Trophoblast cell (in vitro differentiated cells and primary cell): Measurements from ENCODE around the gene ZNF526.

ENCODE experiments used
- DNase-seq, 2 donors: peaks; one replicate each; pipeline ENCODE4 v3.0.0-alpha.2; 2016
- H2AFZ ChIP-seq: 2 replicates; pipeline ENCODE4 v1.6.1; 2013; ENCODE audit warnings: low read length, moderate library complexity, mild to moderate bottlenecking; ENCODE audit not compliant: insufficient read depth, poor library complexity
- H2AK5ac ChIP-seq: 2 replicates; pipeline ENCODE4 v1.6.1; 2013; ENCODE audit warnings: mild to moderate bottlenecking, low read length
- H2BK120ac ChIP-seq: 2 replicates; pipeline ENCODE4 v1.6.1; 2013; ENCODE audit warnings: low read length, mild to moderate bottlenecking, moderate library complexity; ENCODE audit not compliant: insufficient read depth, poor library complexity
- H2BK12ac ChIP-seq: 2 replicates; pipeline ENCODE4 v1.6.1; 2013; ENCODE audit warnings: mild to moderate bottlenecking, low read length, moderate library complexity
- H2BK5ac ChIP-seq: 2 replicates; pipeline ENCODE4 v1.6.1; 2013; ENCODE audit warnings: low read length, low read depth, moderate library complexity, mild to moderate bottlenecking; ENCODE audit not compliant: poor library complexity
- H3K14ac ChIP-seq: 2 replicates; pipeline ENCODE4 v1.6.1; 2013; ENCODE audit warnings: mild to moderate bottlenecking, low read length
- H3K18ac ChIP-seq: 2 replicates; pipeline ENCODE4 v1.6.1; 2013; ENCODE audit warnings: mild to moderate bottlenecking, low read length
- H3K23ac ChIP-seq: 2 replicates; pipeline ENCODE4 v1.6.1; 2013; ENCODE audit warnings: low read length
- H3K27ac ChIP-seq: 2 replicates; pipeline ENCODE4 v1.5.1; 2013; ENCODE audit warnings: low read depth, mild to moderate bottlenecking, inconsistent platforms, low read length, moderate library complexity
- H3K27me3 ChIP-seq: 2 replicates; pipeline ENCODE4 v1.6.1; 2013; ENCODE audit warnings: inconsistent platforms, mild to moderate bottlenecking, low read length, moderate library complexity; ENCODE audit not compliant: insufficient read depth
- H3K36me3 ChIP-seq, 2 experiments: 1 replicate in 1 of 2; 2 replicates in 1 of 2; pipeline ENCODE4 v1.6.1; 2013; ENCODE audit warnings: low read length in 2 of 2, mild to moderate bottlenecking in 2 of 2, moderate library complexity in 1 of 2; ENCODE audit not compliant: insufficient read depth in 2 of 2, control insufficient read depth in 1 of 2
- H3K4ac ChIP-seq: 2 replicates; pipeline ENCODE4 v1.6.1; 2013; ENCODE audit warnings: low read depth, mild to moderate bottlenecking, low read length, moderate library complexity
- H3K4me1 ChIP-seq, 2 experiments: 1 replicate in 1 of 2; 2 replicates in 1 of 2; pipeline ENCODE4 v1.6.1; 2013; ENCODE audit warnings: low read length in 2 of 2, mild to moderate bottlenecking in 2 of 2, moderate library complexity in 1 of 2; ENCODE audit not compliant: insufficient read depth in 2 of 2, control insufficient read depth in 1 of 2
- H3K4me2 ChIP-seq: 2 replicates; pipeline ENCODE4 v1.6.1; 2013; ENCODE audit warnings: inconsistent platforms, mild to moderate bottlenecking, low read length, moderate library complexity
- H3K4me3 ChIP-seq: 2 replicates; pipeline ENCODE4 v1.5.1; 2013; ENCODE audit warnings: mild to moderate bottlenecking, low read depth, low read length, inconsistent platforms
- H3K79me1 ChIP-seq: one replicate; pipeline ENCODE4 v1.6.1; 2013; ENCODE audit warnings: low read length
- H3K79me2 ChIP-seq: 2 replicates; pipeline ENCODE4 v1.6.1; 2013; ENCODE audit warnings: low read length, mild to moderate bottlenecking; ENCODE audit not compliant: control insufficient read depth, insufficient read depth, poor library complexity
- H3K9ac ChIP-seq: 2 replicates; pipeline ENCODE4 v1.6.1; 2013; ENCODE audit warnings: mild to moderate bottlenecking, low read length
- H3K9me3 ChIP-seq: 2 replicates; pipeline ENCODE4 v1.6.1; 2013; ENCODE audit warnings: low read depth, mild to moderate bottlenecking, control low read depth, inconsistent platforms, low read length; ENCODE audit not compliant: insufficient read depth
- H4K12ac ChIP-seq: 2 replicates; pipeline ENCODE4 v1.6.1; 2013; ENCODE audit warnings: low read depth, mild to moderate bottlenecking, low read length, moderate library complexity
- H4K8ac ChIP-seq: 2 replicates; pipeline ENCODE4 v1.6.1; 2013; ENCODE audit warnings: low read depth, mild to moderate bottlenecking, low read length, moderate library complexity
- H4K91ac ChIP-seq: one replicate; pipeline ENCODE4 v1.6.1; 2013; ENCODE audit warnings: low read depth, mild to moderate bottlenecking, low read length, moderate library complexity
- WGBS: extraction: QIAGEN DNeasy Blood & Tissue Kit; methylation state at CpG from one replicate; pipeline ENCODE4 v1.1.7; 2013; ENCODE audit warnings: missing lambda C conversion rate; ENCODE audit not compliant: insufficient read length, insufficient coverage; ENCODE audit errors: extremely low coverage; 5-methylcytosine and 5-hydroxymethylcytosine counted together

Gene ZNF526

GRCh38 chr19:42247640-42248199 is 27.6 kb downstream of the ZNF526 start:
- Histone ChIP-seq H2BK5ac (no peak overlapping the region), H3K23ac (no peak overlapping the region), H3K18ac (no peak overlapping the region), H3K9ac (no peak overlapping the region), H3K9me3 (no peaks in the 10 kb centered on the region), H3K27ac (no peak overlapping the region), H3K27me3 (no peaks in the 10 kb centered on the region), H3K36me3 (peaks cover 37 to 38% of the 10 kb centered on the region in 2 experiments), H2AK5ac (no peak overlapping the region), H3K4me2 (no peak overlapping the region), H4K8ac (no peak overlapping the region), H3K79me2 (peaks cover 11% of the 10 kb centered on the region), H2AFZ (no peak overlapping the region), H2BK12ac (no peak overlapping the region), H3K14ac (no peak overlapping the region), H2BK120ac (no peak overlapping the region), H3K4ac (no peak overlapping the region), H4K12ac (no peak overlapping the region), H3K79me1 (peaks cover 13% of the 10 kb centered on the region), H3K4me3 (no peak overlapping the region), H4K91ac (no peak overlapping the region), H3K4me1 (peaks cover 25 to 28% of the 10 kb centered on the region in 2 experiments)
- DNase-seq, result no peak
- no CpG with 5 or more reads among the region's 6 CpGs for WGBS

GRCh38 chr19:42248270-42249148 is 28.4 kb downstream of the ZNF526 start:
- no peak overlapping the region for H3K4me3 ChIP-seq
- no peak overlapping the region for H2BK5ac ChIP-seq

GRCh38 chr19:42249149-42249750 is 29.1 kb downstream of the ZNF526 start:
- no peak overlapping the region for H2BK5ac ChIP-seq
- H3K79me2 ChIP-seq, result peaks cover 22% of the 10 kb centered on the region
- H3K27me3 ChIP-seq, result no peaks in the 10 kb centered on the region
- no peak overlapping the region for H4K91ac ChIP-seq
- no peaks in the 10 kb centered on the region for H3K9me3 ChIP-seq
- H2AK5ac ChIP-seq, result no peak overlapping the region
- no peak overlapping the region for H2BK12ac ChIP-seq
- H3K23ac ChIP-seq, result no peak overlapping the region
- no peak overlapping the region for H3K4me2 ChIP-seq
- DNase-seq, result no peak
- no peak overlapping the region for H3K14ac ChIP-seq
- H3K36me3 ChIP-seq, result peaks cover 37 to 41% of the 10 kb centered on the region in 2 experiments
- H3K4me1 ChIP-seq, result peaks cover 19 to 24% of the 10 kb centered on the region in 2 experiments
- H4K12ac ChIP-seq, result no peak overlapping the region
- H3K4ac ChIP-seq, result no peak overlapping the region
- H2AFZ ChIP-seq, result no peak overlapping the region
- WGBS, result no CpG with 5 or more reads among the region's 36 CpGs
- no peak overlapping the region for H3K9ac ChIP-seq
- H3K79me1 ChIP-seq, result peaks cover 20% of the 10 kb centered on the region
- no peak overlapping the region for H2BK120ac ChIP-seq
- H4K8ac ChIP-seq, result no peak overlapping the region
- H3K18ac ChIP-seq, result peak overlapping the region; percentile 38
- no peak overlapping the region for H3K27ac ChIP-seq
- no peak overlapping the region for H3K4me3 ChIP-seq

More at GRCh38 chr19:42248270-42249148, 28.4 kb downstream of the ZNF526 start:
- H3K4me2 ChIP-seq, result no peak overlapping the region
- no peaks in the 10 kb centered on the region for H3K9me3 ChIP-seq
- no peak overlapping the region for H3K27ac ChIP-seq
- H2BK12ac ChIP-seq, result no peak overlapping the region
- no peak overlapping the region for H3K14ac ChIP-seq
- peaks cover 27 to 30% of the 10 kb centered on the region in 2 experiments for H3K4me1 ChIP-seq
- no peak overlapping the region for H2AK5ac ChIP-seq
- peak overlapping the region; percentile 38 for H3K18ac ChIP-seq
- no peak overlapping the region for H2AFZ ChIP-seq
- H3K27me3 ChIP-seq, result no peaks in the 10 kb centered on the region
- peaks cover 37 to 41% of the 10 kb centered on the region in 2 experiments for H3K36me3 ChIP-seq
- no peak for DNase-seq
- no peak overlapping the region for H3K23ac ChIP-seq
- H2BK120ac ChIP-seq, result no peak overlapping the region
- no peak overlapping the region for H4K12ac ChIP-seq
- WGBS, result no CpG with 5 or more reads among the region's 41 CpGs
- peaks cover 18% of the 10 kb centered on the region for H3K79me1 ChIP-seq
- H3K9ac ChIP-seq, result no peak overlapping the region
- H3K4ac ChIP-seq, result no peak overlapping the region
- peaks cover 19% of the 10 kb centered on the region for H3K79me2 ChIP-seq
- H4K91ac ChIP-seq, result no peak overlapping the region
- H4K8ac ChIP-seq, result no peak overlapping the region

GRCh38 chr19:42249769-42250168 is 29.7 kb downstream of the ZNF526 start:
- WGBS, result no CpG with 5 or more reads among the region's 6 CpGs
- H3K4me2 ChIP-seq, result no peak overlapping the region

More at GRCh38 chr19:42249769-42250168, 29.7 kb downstream of the ZNF526 start:
- peaks cover 27% of the 10 kb centered on the region for H3K79me2 ChIP-seq
- H3K9ac ChIP-seq, result no peak overlapping the region
- H3K18ac ChIP-seq, result no peak overlapping the region
- H3K36me3 ChIP-seq, result peaks cover 37 to 41% of the 10 kb centered on the region in 2 experiments
- peaks cover 22% of the 10 kb centered on the region for H3K79me1 ChIP-seq
- peaks cover 19 to 24% of the 10 kb centered on the region in 2 experiments for H3K4me1 ChIP-seq
- DNase-seq, result no peak
- H3K9me3 ChIP-seq, result no peaks in the 10 kb centered on the region
- H2AFZ ChIP-seq, result no peak overlapping the region
- no peak overlapping the region for H2AK5ac ChIP-seq
- H2BK12ac ChIP-seq, result no peak overlapping the region
- H4K8ac ChIP-seq, result no peak overlapping the region
- no peak overlapping the region for H2BK5ac ChIP-seq
- H3K27ac ChIP-seq, result no peak overlapping the region
- no peak overlapping the region for H3K4ac ChIP-seq
- no peak overlapping the region for H4K12ac ChIP-seq
- no peak overlapping the region for H2BK120ac ChIP-seq
- no peak overlapping the region for H3K4me3 ChIP-seq
- no peak overlapping the region for H3K14ac ChIP-seq
- H4K91ac ChIP-seq, result no peak overlapping the region
- no peaks in the 10 kb centered on the region for H3K27me3 ChIP-seq
- H3K23ac ChIP-seq, result no peak overlapping the region
